ENCODE data around the gene GALC.
A peak's percentile ranks its signal among the peaks of the same experiment; 100 is the strongest.

Gene GALC

GRCh38 chr14:87952307-87953094 is 40.5 kb downstream of the GALC start:
- DNase-seq, result no peak

DNA sequence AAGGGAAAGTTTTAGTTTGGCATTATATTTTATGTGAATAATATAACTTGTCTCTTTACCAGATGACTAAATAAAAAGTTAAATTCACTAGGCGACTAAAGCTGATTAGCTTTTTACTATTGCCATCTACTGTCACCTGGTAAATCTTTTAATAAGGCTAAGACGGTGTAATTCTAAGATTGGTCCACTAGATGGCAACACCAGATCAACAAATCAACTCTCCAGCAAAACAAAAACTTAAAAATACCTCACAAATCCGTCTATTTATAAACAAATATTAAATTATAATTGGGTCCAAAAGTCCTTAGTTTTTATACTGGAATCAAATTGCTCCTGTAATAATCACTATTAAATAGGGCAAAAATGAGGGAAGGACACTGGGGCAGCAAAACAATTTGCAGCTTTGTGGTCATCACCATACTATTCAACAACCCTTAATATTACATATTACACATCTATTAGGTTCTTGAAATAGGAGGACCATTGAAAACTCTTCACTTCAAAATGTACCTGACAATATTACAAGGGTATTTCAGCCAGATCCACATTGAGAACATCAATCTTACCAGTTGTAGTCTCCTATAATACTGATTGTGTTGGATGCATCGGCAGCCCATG is 47.9 kb downstream of the GALC start:
- no peak for DNase-seq

DNA sequence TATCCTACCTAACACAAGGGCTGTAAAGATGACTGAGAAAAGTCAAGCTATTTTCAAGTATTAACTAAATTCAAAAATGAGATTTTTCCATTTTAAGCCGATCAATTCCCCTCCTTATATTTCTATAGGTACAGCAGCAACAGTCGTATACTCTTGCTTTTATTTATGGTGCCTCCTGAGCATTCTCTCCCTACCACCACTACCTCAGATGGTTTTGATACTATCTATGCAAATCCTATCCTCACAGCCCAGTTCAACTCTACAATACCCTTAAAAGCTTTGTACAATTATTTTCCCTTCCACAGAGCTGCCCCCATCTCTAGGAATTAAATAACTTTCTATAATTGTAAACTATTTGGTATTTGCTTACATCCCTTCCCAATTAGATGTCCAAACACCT is 52.1 kb downstream of the GALC start:
- no peak for DNase-seq

DNA sequence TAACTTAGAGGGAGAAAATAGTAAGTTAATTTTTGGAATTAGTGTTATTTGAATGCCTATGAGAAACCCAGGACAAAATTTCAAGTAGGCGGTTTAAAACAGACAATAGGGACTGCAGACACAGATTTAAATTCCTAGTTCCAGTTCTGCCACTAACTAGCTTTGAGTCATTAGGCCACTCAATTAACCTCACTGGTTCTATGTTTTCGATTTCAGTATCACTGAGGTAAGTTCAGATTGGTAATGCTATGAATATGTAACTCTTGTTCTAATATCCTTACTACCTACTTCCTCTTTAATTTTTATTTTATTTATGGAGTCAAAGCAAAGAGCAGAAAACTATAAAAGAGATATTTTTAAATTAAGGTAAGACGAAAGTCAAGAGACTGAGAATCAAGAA is 52.6 kb downstream of the GALC start:
- DNase-seq, result no peak

- no peak for DNase-seq
Measured at GRCh38 chr14:87935886-87936285, 57.1 kb downstream of the GALC start.

GRCh38 chr14:87935081-87935828 is 57.7 kb downstream of the GALC start:
- no peak for DNase-seq

- no peak for DNase-seq
Measured at GRCh38 chr14:87934185-87934584, 58.8 kb downstream of the GALC start.

DNA sequence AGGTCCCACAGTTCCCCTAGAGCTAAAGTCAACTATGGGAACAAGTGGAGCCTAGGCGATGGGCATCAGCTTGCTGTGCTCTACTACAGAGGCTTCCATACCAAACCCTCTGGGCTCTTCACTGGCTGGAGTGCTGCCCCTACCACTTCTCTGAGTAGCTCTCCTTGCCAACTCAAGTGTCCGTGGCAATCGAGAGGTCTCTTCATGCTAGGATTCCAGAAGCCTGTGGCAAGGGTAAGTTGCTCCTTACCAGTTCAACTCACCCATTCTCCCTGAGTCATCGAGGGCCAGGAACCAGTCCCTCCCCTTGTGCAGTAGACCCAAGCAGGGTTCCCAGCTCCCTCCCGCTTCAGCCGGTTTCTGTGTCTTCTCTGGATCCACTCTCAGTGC is 76.1 kb downstream of the GALC start:
- DNase-seq, result no peak

DNA sequence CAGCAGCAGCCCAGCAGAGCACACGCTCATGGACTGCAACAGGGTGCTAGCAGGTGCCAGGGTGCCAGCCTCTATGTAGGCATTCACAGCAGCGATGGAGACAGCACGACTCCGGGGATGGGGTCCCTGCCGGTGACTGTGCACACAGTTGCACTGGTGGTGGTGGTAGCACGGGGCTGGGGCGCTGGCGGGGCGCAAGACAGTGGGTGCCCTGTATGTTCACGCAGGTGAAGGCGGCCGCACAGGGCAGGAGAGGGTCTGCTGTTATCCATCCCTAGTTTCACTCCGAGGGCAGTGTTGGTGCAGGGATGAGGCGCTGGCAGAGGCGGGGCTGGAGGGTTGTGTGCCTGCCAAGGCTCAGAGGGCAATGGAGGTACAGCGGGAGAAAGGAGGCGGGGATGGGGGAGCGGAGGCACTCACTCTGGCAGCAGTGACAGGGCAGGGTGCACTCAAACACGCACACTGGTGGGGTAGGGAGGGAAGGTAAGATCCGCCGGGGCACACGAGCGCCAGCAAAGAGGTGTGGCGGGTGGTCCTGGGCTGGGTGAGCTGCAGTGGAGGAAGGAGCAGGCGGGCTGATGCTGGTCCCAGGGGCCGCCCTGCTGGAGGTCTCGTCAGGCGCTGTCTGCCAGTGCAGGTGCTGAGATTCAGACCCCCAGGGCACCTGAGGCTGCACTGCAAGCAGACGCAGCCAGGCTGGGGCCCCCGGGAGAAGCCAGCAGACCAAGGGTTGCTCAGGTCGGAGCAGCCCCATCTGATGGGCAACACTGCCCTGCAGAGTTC is 76.7 kb downstream of the GALC start:
- no peak for DNase-seq

GRCh38 chr14:87908550-87908949 is 84.4 kb downstream of the GALC start:
- DNase-seq, result no peak

- DNase-seq, result no peak
Measured at GRCh38 chr14:87901652-87902051, 91.3 kb downstream of the GALC start.

- DNase-seq, result no peak
Measured at GRCh38 chr14:87901236-87901635, 91.7 kb downstream of the GALC start.

- DNase-seq, result no peak
Measured at GRCh38 chr14:87899228-87899627, 93.8 kb downstream of the GALC start.

DNA sequence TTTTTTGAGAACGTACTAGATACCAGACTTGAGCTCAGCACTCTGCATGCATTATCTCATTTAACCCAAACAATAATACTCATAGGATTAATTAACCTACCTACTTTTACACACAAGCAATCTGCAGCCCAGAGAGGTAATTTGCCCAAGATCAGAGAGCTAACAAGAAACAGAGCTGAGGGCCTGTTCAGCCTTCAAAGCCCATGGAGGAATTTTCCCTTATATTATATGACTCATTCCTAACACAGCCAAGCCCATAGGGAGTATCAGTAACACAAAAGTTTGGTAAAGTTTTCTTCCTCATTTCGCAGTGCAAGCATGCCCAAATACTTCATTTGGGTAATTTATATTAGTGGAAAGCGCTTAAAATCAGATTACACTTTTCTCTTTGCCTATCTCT is 94.7 kb downstream of the GALC start:
- no peak for DNase-seq

DNA sequence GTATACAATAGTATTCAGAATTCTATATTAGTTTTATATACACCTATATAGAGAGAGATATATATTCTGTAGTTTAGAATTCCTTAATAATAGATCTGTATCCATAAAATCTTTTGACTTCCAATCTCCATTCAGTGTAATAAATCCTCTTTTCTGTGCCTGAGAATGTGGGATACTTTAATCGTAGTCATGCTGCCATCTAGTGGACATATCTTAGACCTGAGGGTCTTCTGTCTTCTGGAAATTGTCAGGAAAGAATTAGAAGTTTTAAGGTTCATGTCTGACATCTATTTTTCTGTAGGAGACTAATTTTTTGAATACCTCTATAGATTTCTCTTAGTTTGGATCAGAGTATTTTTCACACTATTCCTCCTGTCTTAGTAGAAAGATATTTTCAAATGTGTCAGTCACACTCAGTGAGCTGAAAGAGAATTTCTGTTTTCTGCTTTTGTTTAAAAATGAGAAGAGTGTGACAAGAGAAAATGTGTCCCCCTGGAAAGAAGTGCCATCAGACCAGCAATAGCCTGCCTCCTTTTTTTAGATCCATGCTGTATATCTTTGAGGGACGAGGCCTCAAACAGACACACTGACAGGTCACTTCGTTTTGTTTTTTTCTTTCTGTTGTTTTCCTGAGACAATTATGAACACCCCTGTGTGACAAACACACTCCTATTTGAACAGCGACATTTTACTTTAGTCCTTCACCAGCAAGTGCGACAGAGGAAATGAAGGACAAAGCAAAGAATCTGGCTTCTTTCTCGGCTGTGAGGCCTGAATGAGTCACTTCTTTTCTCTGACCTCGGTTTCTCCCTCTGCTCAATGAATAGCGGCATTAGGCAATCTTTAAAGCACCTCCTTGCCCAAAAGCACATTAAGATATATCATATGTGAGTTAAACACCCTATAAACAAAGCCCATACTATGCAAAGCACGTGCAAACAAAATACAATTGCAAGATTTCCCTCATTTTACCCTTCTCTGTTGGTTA is 96.3 kb downstream of the GALC start:
- DNase-seq, result peak; percentile 4

GRCh38 chr14:87894920-87895319 is 98.1 kb downstream of the GALC start:
- DNase-seq, result no peak

- no peak for DNase-seq
Measured at GRCh38 chr14:87892763-87893162, 100.2 kb downstream of the GALC start.

DNA sequence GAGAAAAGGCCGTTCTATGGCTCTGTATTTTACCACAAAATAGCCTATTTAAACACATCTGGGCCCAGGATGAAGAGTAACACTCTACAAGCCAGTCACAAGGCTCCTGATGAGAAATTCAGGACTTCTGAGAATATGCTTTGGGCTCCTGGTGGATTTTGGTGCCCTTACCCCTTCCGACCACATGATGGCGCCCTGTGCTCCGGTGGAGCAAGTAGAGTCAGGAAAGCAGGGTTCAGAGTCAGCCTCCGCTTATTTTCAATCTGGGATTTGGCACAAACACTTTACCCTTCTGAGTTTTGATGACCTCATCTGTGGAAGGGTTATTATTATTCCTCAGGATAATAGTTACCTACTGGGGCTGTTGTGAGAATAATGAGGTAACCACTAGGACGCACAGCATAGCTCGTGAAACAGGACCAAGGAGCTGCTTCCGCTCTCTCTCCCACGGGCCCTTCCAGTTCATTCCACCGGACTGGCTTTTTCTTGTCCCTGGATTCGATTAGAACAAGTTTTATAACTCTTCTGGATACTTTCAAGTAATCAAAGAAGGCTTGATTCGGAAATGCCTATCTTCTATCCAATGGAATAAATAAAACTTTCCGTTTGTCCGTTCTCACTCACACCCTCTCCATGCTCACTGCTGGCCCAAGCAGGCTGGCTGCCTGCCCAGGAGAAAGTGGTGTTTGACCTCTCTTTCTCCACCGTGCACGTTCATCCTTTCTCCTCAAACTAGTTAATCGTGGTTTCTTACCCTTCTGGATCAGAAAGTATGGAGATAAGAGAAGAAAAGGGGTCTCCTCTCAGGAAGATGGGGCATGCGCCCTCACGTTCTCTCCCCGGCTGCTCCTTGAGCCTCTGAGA is 104.6 kb downstream of the GALC start:
- no peak for DNase-seq

- DNase-seq, result no peak
Measured at GRCh38 chr14:87883750-87884149, 109.2 kb downstream of the GALC start.
